Panc1 (cell line): Measurements from ENCODE around the gene SLC35F1.

Experiments used
- CTCF ChIP-seq: fragments of 450-650 bp; IDR thresholded peaks from 2 replicates; pipeline ENCODE4 v1.5.1; 2017; ENCODE audit warnings: mild to moderate bottlenecking
- POLR2AphosphoS5 ChIP-seq: IDR thresholded peaks from 2 replicates; pipeline ENCODE4 v1.6.1; 2012; ENCODE audit warnings: mild to moderate bottlenecking, low read depth, low read length, moderate library complexity
- REST ChIP-seq, 2 experiments: IDR thresholded peaks; 2 replicates each; pipeline ENCODE4 v1.6.1; 2011 to 2012; ENCODE audit warnings: low read depth in 2 of 2, control low read depth in 1 of 2, low read length in 1 of 2, mild to moderate bottlenecking in 1 of 2, moderate library complexity in 1 of 2; ENCODE audit not compliant: insufficient read depth in 1 of 2
- SIN3A ChIP-seq: IDR thresholded peaks from 2 replicates; pipeline ENCODE4 v1.6.1; 2012; ENCODE audit warnings: low read depth, mild to moderate bottlenecking, low read length, moderate library complexity, borderline replicate concordance; ENCODE audit not compliant: insufficient read depth
- TCF7L2 ChIP-seq: IDR thresholded peaks from 2 replicates; pipeline ENCODE4 v1.6.1; 2011; ENCODE audit warnings: mild to moderate bottlenecking, low read depth, low read length, inconsistent platforms

- TF ChIP-seq CTCF: no peak
- TF ChIP-seq POLR2AphosphoS5: no peak
- no peak for TF ChIP-seq REST (IDR thresholded peaks at IDR 0.05; ENCODE audit: insufficient read depth in 1 of 2, low read depth in 2 of 2, low read length in 1 of 2)
- TF ChIP-seq TCF7L2: no peak
- no peak for TF ChIP-seq SIN3A
Measured at GRCh38 chr6:117911660-117912059, 4.6 kb downstream of the SLC35F1 start.
